ENCODE results near the gene SLC4A4.

SLC4A4 gene

DNA sequence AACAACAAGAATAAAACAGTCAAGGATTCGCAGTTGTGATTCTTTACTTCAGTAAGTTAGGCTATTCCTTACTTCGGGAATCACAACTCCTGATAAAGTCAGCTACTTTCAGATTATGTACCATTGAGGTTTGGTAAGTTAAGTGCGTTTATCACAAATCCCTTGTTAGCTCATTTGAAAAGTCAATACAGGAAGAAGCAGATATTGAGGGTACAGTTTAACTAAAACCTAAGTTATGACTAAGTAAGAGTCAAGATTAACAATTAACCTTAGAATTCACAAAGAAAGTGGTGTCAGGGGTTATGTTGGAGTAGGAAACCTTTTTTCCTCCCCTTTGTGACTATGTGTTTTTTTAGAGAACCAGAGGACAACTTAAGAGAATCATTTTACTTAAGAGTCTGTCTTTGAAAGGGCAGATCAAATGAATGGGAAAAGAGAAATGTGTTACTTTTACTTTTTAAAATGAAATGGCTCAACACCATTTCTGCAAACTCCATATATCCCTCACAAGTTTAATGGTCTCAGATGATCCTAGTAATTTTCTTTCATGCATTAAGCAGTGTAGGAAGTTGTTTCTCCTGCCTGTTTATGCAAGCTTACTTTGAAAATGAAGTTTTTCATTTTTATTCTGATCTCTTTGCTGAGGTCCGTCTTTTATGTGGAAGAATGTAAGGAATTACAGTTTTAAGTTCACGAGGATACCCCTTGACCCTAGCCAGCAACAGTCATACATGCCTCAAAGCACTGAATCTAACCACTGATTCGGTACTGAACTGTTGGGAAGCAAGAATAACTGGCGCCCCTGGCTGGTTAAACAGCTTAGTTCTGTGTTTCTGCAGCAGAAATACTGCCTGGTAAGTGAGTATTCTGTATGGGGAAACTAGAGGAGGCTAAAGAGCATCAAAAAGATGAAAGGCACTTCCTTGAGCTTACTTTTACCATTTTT lies 211.7 kb downstream of the SLC4A4 start:
- no peak for DNase-seq

GRCh38 chr4:71553605-71554004 lies 214.8 kb downstream of the SLC4A4 start:
- no peak for DNase-seq

DNA sequence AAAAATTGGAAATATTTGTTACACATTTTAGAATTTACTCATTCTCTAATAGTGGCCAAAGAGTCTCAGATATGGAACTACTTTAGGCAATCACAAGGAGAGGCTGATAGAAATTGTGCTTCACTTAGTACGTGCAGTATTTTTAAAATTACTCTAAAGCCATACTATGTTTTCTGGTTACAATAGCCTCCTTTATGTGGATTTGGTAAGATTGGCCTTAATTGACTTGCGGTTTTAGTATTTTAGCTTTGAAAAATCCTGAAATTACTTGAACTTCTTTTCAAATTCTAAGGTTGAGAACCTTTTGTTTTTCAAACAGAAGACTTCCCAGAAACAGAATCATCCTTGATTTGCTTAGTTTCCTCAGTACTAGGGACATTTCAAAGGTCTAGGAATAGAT lies 215.2 kb downstream of the SLC4A4 start:
- no peak for DNase-seq

DNA sequence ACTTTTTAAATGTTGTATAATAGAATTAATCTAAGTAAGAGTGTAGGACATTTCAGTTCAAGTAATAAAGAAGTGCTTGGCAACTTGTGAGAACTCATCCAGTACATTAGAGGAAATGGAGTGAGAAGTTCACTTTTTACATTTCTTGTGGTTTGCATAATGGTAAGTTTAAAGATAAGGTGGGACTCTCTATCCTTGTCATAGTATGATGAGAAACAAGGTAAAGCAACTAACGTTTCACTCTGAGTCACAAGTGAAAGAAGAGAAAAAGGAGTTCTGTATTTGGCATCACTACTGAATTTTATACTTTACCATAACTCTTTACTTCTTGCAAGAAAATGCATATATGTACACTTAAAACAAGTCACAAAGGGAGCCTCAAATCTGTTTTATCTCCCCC lies 219.4 kb downstream of the SLC4A4 start:
- DNase-seq: no peak

- no peak for DNase-seq
Observed at GRCh38 chr4:71559957-71560571, 221.2 kb downstream of the SLC4A4 start.

DNA sequence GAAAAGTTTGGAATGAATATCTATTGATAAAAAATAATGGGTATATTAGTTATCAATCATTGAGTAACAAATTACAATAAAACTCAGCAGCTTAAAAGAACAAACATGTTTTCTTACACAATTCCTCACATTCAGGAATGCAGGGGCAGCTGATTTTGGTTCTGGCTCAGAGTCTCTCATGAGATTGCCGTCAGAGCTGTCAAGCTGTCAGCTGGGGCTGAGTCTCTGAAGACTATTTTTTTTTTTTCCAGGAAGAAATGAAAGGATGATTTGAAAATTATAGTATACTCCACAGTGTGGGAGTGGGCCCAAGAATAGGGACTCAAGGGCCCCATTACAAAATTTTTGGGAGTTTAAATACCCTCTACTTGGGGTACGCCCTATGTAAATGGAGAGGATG lies 226.0 kb downstream of the SLC4A4 start:
- DNase-seq: no peak

- DNase-seq: no peak
Observed at GRCh38 chr4:71566856-71567255, 228.0 kb downstream of the SLC4A4 start.

GRCh38 chr4:71568131-71568530 lies 229.3 kb downstream of the SLC4A4 start:
- DNase-seq: no peak

- no peak for DNase-seq
Observed at GRCh38 chr4:71570492-71570891, 231.7 kb downstream of the SLC4A4 start.

- DNase-seq: no peak
Observed at GRCh38 chr4:71571346-71571745, 232.5 kb downstream of the SLC4A4 start.

GRCh38 chr4:71583971-71584370 lies 245.2 kb downstream of the SLC4A4 start:
- DNase-seq: no peak

DNA sequence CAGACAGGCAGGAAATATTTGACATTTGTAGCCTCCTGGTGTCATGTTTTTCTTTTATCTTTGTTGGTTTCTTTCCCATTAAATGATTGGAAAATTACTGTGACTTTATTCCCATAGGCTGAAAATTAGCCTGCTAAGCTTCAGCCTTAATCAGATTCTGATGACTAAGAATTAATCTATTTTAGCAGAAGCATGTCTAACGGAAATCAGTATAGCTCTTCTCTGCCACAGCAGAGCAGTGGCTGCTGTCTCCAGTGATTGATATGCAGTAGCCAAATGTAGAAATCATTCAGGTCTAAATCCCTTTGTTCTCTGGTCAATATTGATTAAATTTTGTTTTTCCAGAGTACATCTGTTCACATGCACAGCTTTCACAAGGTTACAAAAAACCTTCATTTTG lies 245.8 kb downstream of the SLC4A4 start:
- DNase-seq: no peak

DNA sequence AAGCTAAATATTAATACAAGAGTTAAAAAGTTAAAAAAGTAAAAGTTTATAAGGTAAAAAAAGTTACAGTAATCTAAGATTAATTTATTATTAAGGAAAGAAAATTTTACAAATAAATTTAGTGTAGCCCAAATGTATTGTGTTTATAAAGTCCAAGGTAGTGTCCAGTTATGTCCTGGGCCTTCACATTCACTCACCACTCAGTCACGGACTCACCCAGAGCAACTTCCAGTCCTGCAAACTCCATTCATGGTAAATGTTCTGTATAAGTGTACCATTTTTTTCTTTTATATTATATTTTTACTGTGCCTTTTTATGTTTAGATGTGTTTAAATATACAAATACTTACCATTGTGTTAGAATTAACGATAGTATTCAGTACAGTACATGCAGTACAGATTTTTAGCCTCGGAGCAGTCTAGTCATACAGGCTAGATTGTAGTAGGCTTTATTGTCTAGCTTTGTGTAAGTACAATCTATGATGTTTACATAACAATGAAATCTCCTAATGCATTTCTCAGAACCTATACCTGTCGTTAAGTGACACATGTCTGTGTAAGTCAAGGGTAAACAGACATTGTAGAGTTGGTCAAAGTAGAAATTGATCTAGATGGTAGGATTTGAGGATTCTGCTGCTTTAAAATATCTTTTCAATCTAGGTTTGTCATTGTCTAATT lies 247.4 kb downstream of the SLC4A4 start:
- DNase-seq: no peak

DNA sequence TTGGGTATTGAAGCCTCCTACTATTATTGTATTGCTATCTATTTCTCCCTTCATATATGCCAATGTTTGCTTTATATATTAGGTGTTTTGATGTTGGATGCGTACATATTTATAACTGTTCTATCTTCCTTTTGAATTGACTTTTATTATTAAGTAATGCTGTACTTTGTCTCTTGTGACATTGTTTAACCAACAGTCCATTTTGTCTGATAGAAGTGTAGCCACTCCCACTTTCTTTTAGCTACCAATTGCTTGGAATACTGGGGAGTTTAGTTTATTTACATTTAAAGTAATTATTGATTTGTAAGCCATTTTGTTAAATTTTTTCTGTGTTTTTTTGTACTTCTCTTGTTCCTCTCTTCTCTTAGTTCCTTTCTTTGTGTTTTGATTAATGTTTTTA lies 249.2 kb downstream of the SLC4A4 start:
- DNase-seq: no peak

GRCh38 chr4:71592793-71593192 lies 254.0 kb downstream of the SLC4A4 start:
- no peak for DNase-seq

GRCh38 chr4:71593311-71593710 lies 254.5 kb downstream of the SLC4A4 start:
- DNase-seq: no peak

DNA sequence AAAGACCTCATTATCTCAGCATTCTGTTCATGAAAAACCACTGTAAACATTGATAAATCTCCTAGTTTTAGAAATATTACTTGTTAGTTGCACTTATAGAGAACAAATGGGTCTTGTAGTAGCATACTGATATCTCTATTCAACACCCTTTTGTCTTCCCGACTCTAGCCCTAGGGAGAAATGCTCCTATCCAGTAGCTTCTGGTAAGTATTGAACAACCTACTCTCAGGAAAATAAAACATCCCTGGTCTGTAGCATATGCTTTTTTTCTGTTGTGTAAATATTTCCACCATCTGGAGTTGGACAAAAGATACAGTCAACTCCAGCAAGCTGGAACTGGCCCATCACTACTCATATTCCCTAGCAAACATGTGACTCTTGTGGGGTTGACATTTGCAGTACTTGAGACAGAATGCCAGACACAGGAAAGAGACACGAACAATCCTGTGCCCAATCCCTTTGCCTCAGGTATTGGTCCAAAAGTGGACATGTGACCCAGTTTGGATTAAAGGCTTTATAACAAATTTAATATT lies 256.8 kb downstream of the SLC4A4 start:
- no peak for DNase-seq

- DNase-seq: no peak
Observed at GRCh38 chr4:71599578-71599977, 260.8 kb downstream of the SLC4A4 start.

- no peak for DNase-seq
Observed at GRCh38 chr4:71602289-71602900, 263.6 kb downstream of the SLC4A4 start.

GRCh38 chr4:71604785-71605184 lies 266.0 kb downstream of the SLC4A4 start:
- DNase-seq: no peak

DNA sequence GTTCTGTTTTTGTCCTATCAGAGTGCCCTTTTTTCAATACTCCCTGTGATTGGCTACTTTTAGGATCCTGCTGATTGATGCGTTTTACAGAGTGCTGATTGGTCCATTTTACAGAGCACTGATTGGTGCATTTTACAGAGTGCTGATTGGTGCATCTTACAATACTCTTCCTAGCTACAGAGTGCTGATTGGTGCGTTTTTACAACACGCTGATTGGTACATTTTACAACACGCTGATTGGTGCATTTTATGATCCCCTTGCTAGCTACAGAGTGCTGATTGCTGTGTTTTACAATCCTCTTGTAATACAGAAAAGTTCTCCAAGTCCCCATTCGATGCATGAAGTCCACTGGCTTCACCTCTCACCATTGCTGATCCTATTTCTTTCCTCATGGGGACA lies 268.3 kb downstream of the SLC4A4 start:
- DNase-seq: no peak

- DNase-seq: no peak
Observed at GRCh38 chr4:71607780-71608677, 269.2 kb downstream of the SLC4A4 start.

Data from activated CD4-positive, alpha-beta T cell treated with anti-CD3 and anti-CD28 coated beads, Interleukin-2, amount 50 U/mL, for 48 hours (primary cell).